Esophagus muscularis mucosa (tissue), 3 donors: Measurements from ENCODE around the gene NAXD.

ENCODE experiments used
- CTCF ChIP-seq, 3 experiments: fragments of 200-600 bp in 2 of 3; fragments of 450-650 bp in 1 of 3; sonication (generic) in 2 of 3; IDR thresholded peaks; one replicate each; pipeline ENCODE4 v1.5.1; 2017 to 2019; ENCODE audit warnings: antibody characterized with exemption in 3 of 3, mild to moderate bottlenecking in 2 of 3, moderate library complexity in 1 of 3
- POLR2A ChIP-seq: fragments of 450-650 bp; IDR thresholded peaks from one replicate; pipeline ENCODE4 v1.6.1; 2017; ENCODE audit warnings: antibody characterized with exemption, moderate library complexity, mild to moderate bottlenecking, low read depth

- TF ChIP-seq CTCF (IDR thresholded peaks at IDR 0.05): no peak
- TF ChIP-seq POLR2A: no peak
Observed at GRCh38 chr13:110687736-110688135, 72.4 kb downstream of the NAXD start.
